Measurements from ENCODE around the gene ZNF841.
"Not testable (repeated sequence)": the region's sequence is repeated elsewhere in the genome, so short reads cannot be mapped to it uniquely, and the experiment has no call there.

ZNF841 gene

GRCh38 chr19:52066258-52066863, 29.2 kb downstream of the ZNF841 start:
- DNase-seq (ENCODE audit: low read depth), result no peak

GRCh38 chr19:52065399-52065798, 30.2 kb downstream of the ZNF841 start:
- DNase-seq (ENCODE audit: low read depth), result no peak

- DNase-seq (ENCODE audit: low read depth), result not testable (repeated sequence)
Observed at GRCh38 chr19:52056480-52056879, 39.1 kb downstream of the ZNF841 start.

GRCh38 chr19:52051736-52052135, 43.8 kb downstream of the ZNF841 start:
- DNase-seq (ENCODE audit: low read depth), result not testable (repeated sequence)

- peak; percentile 74 for DNase-seq (ENCODE audit: low read depth)
Observed at GRCh38 chr19:52048555-52049501, 46.7 kb downstream of the ZNF841 start, which contains the start of gene ZNF432. Gene ZNF432 (minus strand): TSS chr19:52048838. CDS start chr19:52046868, 1,970 bp downstream.

- DNase-seq (ENCODE audit: low read depth), result no peak
Observed at GRCh38 chr19:52039169-52039568, 56.4 kb downstream of the ZNF841 start.

- no peak for DNase-seq (ENCODE audit: low read depth)
Observed at GRCh38 chr19:52034051-52034728, 61.4 kb downstream of the ZNF841 start.

- DNase-seq (ENCODE audit: low read depth), result no peak
Observed at GRCh38 chr19:52028780-52029123, 66.8 kb downstream of the ZNF841 start.

GRCh38 chr19:52028027-52028779, 67.4 kb downstream of the ZNF841 start, which contains the start of gene ZNF614:
Gene ZNF614 (minus strand): TSS chr19:52028379. CDS start chr19:52025745, 2,634 bp downstream.
- DNase-seq (ENCODE audit: low read depth), result peak; percentile 75

GRCh38 chr19:52026255-52026990, 69.1 kb downstream of the ZNF841 start:
- not testable (repeated sequence) for DNase-seq (ENCODE audit: low read depth)

GRCh38 chr19:52024478-52024877, 71.1 kb downstream of the ZNF841 start:
- DNase-seq (ENCODE audit: low read depth), result not testable (repeated sequence)

GRCh38 chr19:52022193-52022592, 73.4 kb downstream of the ZNF841 start:
- no peak for DNase-seq (ENCODE audit: low read depth)

GRCh38 chr19:52020506-52020905, 75.1 kb downstream of the ZNF841 start:
- DNase-seq (ENCODE audit: low read depth), result no peak

Measured in stimulated activated CD8-positive, alpha-beta memory T cell treated with anti-CD3 and anti-CD28 coated beads, Interleukin-12 subunit alpha, Interleukin-12 subunit beta, amount 100 ng/mL, for 4 hours (primary cell).